Measurements from ENCODE around the gene MET. TPM values are rescaled to one million over a fixed set of nuclear protein-coding genes. Genes with fewer than 3 reads are reported as not detected.

MET gene
- total and polyA plus RNA-seq, 9 donors = 1.3 to 33.9 (median 5.8) TPM

DNA sequence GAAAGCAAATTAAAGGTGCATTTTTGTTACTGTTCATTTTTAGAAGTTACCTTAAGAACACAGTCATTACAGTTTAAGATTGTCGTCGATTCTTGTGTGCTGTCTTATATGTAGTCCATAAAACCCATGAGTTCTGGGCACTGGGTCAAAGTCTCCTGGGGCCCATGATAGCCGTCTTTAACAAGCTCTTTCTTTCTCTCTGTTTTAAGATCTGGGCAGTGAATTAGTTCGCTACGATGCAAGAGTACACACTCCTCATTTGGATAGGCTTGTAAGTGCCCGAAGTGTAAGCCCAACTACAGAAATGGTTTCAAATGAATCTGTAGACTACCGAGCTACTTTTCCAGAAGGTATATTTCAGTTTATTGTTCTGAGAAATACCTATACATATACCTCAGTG, 99.6 kb downstream of the MET start:
- intact Hi-C loops (cut with DNase I) = no loop called here
- no peaks in the 10 kb centered on the region for H3K27me3 ChIP-seq
- H3K4me1 ChIP-seq (ENCODE audit: insufficient read depth) = no peaks in the 10 kb centered on the region
- H3K36me3 ChIP-seq = no peaks in the 10 kb centered on the region
- no peak overlapping the region for H3K4me3 ChIP-seq
- TF ChIP-seq, protein P1, sequence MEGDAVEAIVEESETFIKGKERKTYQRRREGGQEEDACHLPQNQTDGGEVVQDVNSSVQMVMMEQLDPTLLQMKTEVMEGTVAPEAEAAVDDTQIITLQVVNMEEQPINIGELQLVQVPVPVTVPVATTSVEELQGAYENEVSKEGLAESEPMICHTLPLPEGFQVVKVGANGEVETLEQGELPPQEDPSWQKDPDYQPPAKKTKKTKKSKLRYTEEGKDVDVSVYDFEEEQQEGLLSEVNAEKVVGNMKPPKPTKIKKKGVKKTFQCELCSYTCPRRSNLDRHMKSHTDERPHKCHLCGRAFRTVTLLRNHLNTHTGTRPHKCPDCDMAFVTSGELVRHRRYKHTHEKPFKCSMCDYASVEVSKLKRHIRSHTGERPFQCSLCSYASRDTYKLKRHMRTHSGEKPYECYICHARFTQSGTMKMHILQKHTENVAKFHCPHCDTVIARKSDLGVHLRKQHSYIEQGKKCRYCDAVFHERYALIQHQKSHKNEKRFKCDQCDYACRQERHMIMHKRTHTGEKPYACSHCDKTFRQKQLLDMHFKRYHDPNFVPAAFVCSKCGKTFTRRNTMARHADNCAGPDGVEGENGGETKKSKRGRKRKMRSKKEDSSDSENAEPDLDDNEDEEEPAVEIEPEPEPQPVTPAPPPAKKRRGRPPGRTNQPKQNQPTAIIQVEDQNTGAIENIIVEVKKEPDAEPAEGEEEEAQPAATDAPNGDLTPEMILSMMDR (IDR thresholded peaks at IDR 0.05) = no peak
- TF ChIP-seq POLR2A (IDR thresholded peaks at IDR 0.05) = no peak
- TF ChIP-seq EP300 (IDR thresholded peaks at IDR 0.05) = no peak
- 91 to 94% (median 93%) methylated on average over 7 of the region's 7 CpGs for WGBS, 3 donors
- H3K27ac ChIP-seq = no peak overlapping the region
- DNase-seq = no peak
- H3K9me3 ChIP-seq = no peaks in the 10 kb centered on the region

DNA sequence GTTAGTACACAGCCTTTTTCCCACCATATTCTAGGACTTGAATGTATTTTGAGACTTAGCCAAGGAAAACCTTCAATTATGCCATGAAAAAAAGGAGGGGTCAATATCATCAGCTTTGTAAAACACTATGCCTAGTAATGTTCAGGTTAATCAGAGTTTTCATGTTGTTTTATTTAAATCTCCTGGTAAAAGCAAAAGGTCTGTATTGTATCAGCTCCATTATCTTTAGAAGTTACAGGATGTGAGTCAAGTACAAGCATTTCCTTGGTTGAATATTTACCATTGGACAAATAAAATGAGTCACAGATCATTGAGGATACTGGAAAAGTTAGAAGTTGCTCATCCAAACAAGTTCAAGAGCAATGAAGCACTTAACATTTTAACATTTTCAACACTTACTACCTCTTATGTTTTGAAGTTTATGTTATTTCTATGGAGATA, 100.4 kb downstream of the MET start:
- DNase-seq = no peak
- H3K4me1 ChIP-seq (ENCODE audit: insufficient read depth) = no peaks in the 10 kb centered on the region
- no peak overlapping the region for H3K27ac ChIP-seq
- TF ChIP-seq POLR2A (IDR thresholded peaks at IDR 0.05) (no peak), EP300 (IDR thresholded peaks at IDR 0.05) (no peak)
- TF ChIP-seq, protein P1 (IDR thresholded peaks at IDR 0.05) = no peak
- H3K36me3 ChIP-seq = no peaks in the 10 kb centered on the region
- no peaks in the 10 kb centered on the region for H3K27me3 ChIP-seq
- intact Hi-C loops (cut with DNase I) = no loop called here
- H3K9me3 ChIP-seq = no peaks in the 10 kb centered on the region
- H3K4me3 ChIP-seq = no peak overlapping the region

DNA sequence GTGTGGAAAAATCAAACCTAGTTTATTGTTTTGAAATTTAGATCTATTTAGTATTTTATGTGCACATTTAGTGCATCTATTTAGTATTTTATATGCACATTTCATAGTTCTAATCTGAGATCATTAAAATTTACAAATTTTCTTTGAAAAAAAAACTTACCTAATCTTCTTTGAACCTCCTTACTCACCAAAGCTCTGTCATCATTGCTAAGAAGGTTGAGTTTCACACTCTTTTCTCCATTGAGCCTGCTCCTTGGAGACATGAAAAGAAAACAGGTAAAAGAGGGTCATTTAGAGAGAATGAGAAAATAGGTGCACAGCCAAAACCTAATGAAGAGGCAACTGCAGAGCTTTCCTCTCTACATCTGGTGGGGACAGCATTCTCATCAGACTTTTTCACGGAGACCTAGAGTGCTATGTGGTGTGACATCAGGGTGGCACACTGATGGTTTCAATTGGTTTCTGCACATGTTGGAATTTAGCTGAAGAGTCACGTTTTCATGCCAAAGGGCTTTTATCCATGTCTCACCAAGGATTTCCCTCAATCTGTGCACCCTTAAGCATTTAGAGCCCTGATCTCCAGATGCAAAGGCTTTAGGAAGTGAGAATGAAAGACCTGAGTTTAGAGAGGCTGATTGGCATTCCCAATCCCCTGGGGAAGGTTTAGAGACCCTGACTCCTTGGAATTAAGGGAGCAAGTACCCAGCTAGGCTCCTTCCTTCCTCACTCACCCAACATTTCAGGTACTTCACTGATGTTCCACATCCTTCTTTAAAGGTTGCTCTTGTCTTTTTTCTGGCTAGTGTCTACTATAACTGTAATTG, 101.1 kb downstream of the MET start:
- Histone ChIP-seq H3K4me3 (no peak overlapping the region), H3K27ac (no peak overlapping the region), H3K4me1 (ENCODE audit: insufficient read depth) (no peaks in the 10 kb centered on the region), H3K9me3 (no peaks in the 10 kb centered on the region), H3K36me3 (no peaks in the 10 kb centered on the region), H3K27me3 (no peaks in the 10 kb centered on the region)
- WGBS, 3 donors = 80 to 92% (median 85%) methylated on average over 2 of the region's 2 CpGs
- intact Hi-C loops (cut with DNase I) = no loop called here
- no peak for DNase-seq
- no peak for TF ChIP-seq EP300 (IDR thresholded peaks at IDR 0.05)
- TF ChIP-seq, protein P1 (IDR thresholded peaks at IDR 0.05) = no peak
- no peak for TF ChIP-seq POLR2A (IDR thresholded peaks at IDR 0.05)

DNA sequence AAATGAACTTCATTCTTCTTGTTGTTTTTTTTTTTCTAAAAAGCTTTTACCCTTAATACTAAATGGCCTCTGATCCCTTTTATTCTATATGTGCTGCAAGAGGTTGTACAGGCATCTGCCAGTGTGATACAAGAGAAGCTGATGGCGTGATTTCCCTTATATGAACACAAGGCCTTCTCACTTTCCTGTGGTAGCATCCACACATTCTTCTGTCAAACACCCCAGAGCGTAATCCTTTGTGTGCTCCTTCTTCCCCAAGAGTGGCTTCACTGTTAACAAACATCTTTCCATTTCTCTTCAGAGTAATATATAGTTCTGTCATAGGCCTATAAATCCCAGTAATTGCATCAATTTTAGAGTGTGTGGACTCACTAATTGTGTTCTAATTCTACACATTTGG, 104.0 kb downstream of the MET start:
- Histone ChIP-seq H3K4me1 (ENCODE audit: insufficient read depth) (no peaks in the 10 kb centered on the region), H3K9me3 (no peaks in the 10 kb centered on the region), H3K36me3 (no peaks in the 10 kb centered on the region), H3K27me3 (no peaks in the 10 kb centered on the region), H3K27ac (no peak overlapping the region), H3K4me3 (no peak overlapping the region)
- no peak for TF ChIP-seq EP300 (IDR thresholded peaks at IDR 0.05)
- no peak for TF ChIP-seq POLR2A (IDR thresholded peaks at IDR 0.05)
- TF ChIP-seq, protein P1 (IDR thresholded peaks at IDR 0.05) = no peak
- WGBS, 3 donors = 74 to 94% (median 76%) methylated on average over 2 of the region's 2 CpGs
- DNase-seq = no peak
- intact Hi-C loops (cut with DNase I) = no loop called here
